ENCODE data around the gene BNIP5.

The BNIP5 gene

GRCh38 chr6:36329798-36330291 is 6.8 kb downstream of the BNIP5 start:
- no peak overlapping the region for H3K9ac ChIP-seq (ENCODE audit: low read length)
- no peaks in the 10 kb centered on the region for H3K9me3 ChIP-seq (ENCODE audit: insufficient read depth, low read length)
- no peak overlapping the region for H3K4me2 ChIP-seq (ENCODE audit: low read length)
- no peaks in the 10 kb centered on the region for H3K79me2 ChIP-seq (ENCODE audit: low read length)
- no peaks in the 10 kb centered on the region for H4K20me1 ChIP-seq (ENCODE audit: insufficient read depth, low read length)
- no peaks in the 10 kb centered on the region for H3K36me3 ChIP-seq (replicated peaks; ENCODE audit: low read depth, low read length)
- no peak overlapping the region for H3K4me3 ChIP-seq (ENCODE audit: low read length)
- no peak overlapping the region for H2AFZ ChIP-seq (ENCODE audit: low read depth, low read length)
- peaks cover 9% of the 10 kb centered on the region; the same call in 1 of the 2 replicates for H3K4me1 ChIP-seq (ENCODE audit: low read length)
- peaks cover 51% of the 10 kb centered on the region for H3K27me3 ChIP-seq (ENCODE audit: low read depth, low read length)
- TF ChIP-seq EZH2phosphoT487 (IDR thresholded peaks at IDR 0.05; ENCODE audit: low read depth), result no peak
- TF ChIP-seq, protein P1, sequence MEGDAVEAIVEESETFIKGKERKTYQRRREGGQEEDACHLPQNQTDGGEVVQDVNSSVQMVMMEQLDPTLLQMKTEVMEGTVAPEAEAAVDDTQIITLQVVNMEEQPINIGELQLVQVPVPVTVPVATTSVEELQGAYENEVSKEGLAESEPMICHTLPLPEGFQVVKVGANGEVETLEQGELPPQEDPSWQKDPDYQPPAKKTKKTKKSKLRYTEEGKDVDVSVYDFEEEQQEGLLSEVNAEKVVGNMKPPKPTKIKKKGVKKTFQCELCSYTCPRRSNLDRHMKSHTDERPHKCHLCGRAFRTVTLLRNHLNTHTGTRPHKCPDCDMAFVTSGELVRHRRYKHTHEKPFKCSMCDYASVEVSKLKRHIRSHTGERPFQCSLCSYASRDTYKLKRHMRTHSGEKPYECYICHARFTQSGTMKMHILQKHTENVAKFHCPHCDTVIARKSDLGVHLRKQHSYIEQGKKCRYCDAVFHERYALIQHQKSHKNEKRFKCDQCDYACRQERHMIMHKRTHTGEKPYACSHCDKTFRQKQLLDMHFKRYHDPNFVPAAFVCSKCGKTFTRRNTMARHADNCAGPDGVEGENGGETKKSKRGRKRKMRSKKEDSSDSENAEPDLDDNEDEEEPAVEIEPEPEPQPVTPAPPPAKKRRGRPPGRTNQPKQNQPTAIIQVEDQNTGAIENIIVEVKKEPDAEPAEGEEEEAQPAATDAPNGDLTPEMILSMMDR (IDR thresholded peaks at IDR 0.05; ENCODE audit: low read depth, low read length), result no peak
- no peak overlapping the region for H3K27ac ChIP-seq (ENCODE audit: low read length)

- Histone ChIP-seq H3K9ac (ENCODE audit: low read length) (no peak overlapping the region), H3K79me2 (ENCODE audit: low read length) (no peaks in the 10 kb centered on the region), H3K4me2 (ENCODE audit: low read length) (no peak overlapping the region), H4K20me1 (ENCODE audit: insufficient read depth, low read length) (no peaks in the 10 kb centered on the region), H3K9me3 (ENCODE audit: insufficient read depth, low read length) (no peaks in the 10 kb centered on the region), H3K4me1 (ENCODE audit: low read length) (peaks cover 2% of the 10 kb centered on the region; the same call in 1 of the 2 replicates), H3K36me3 (replicated peaks; ENCODE audit: low read depth, low read length) (no peaks in the 10 kb centered on the region), H2AFZ (ENCODE audit: low read depth, low read length) (no peak overlapping the region), H3K27me3 (ENCODE audit: low read depth, low read length) (peaks cover 39% of the 10 kb centered on the region), H3K27ac (ENCODE audit: low read length) (no peak overlapping the region), H3K4me3 (ENCODE audit: low read length) (no peak overlapping the region)
- TF ChIP-seq, protein P1 (IDR thresholded peaks at IDR 0.05; ENCODE audit: low read depth, low read length), result no peak
- TF ChIP-seq EZH2phosphoT487 (IDR thresholded peaks at IDR 0.05; ENCODE audit: low read depth), result no peak
Observed at GRCh38 chr6:36328600-36328999, 8.1 kb downstream of the BNIP5 start.

DNA sequence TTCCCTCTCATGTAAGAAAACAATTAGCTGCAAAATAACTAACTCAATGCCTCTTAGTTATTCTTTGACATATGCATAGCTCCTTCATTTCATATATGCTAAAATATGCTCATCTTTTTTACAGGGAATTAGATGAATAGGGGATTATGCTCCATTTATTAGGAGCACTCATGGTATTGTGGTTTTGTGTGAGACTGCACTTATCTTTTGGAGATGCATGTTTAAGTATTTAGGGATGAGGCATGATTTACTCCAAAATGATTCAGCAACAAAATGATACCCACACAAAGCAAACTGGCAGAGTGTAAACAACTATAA is 8.8 kb downstream of the BNIP5 start:
- Histone ChIP-seq H3K4me3 (ENCODE audit: low read length) (no peak overlapping the region), H3K27me3 (ENCODE audit: low read depth, low read length) (peaks cover 31% of the 10 kb centered on the region), H3K79me2 (ENCODE audit: low read length) (no peaks in the 10 kb centered on the region), H3K27ac (ENCODE audit: low read length) (no peak overlapping the region), H3K4me2 (ENCODE audit: low read length) (no peak overlapping the region), H4K20me1 (ENCODE audit: insufficient read depth, low read length) (no peaks in the 10 kb centered on the region), H3K36me3 (replicated peaks; ENCODE audit: low read depth, low read length) (no peaks in the 10 kb centered on the region), H2AFZ (ENCODE audit: low read depth, low read length) (no peak overlapping the region), H3K4me1 (ENCODE audit: low read length) (no peaks in the 10 kb centered on the region), H3K9me3 (ENCODE audit: insufficient read depth, low read length) (no peaks in the 10 kb centered on the region), H3K9ac (ENCODE audit: low read length) (no peak overlapping the region)
- TF ChIP-seq, protein P1 (IDR thresholded peaks at IDR 0.05; ENCODE audit: low read depth, low read length), result no peak
- TF ChIP-seq EZH2phosphoT487 (IDR thresholded peaks at IDR 0.05; ENCODE audit: low read depth), result no peak

- H3K36me3 ChIP-seq (replicated peaks; ENCODE audit: low read depth, low read length), result no peaks in the 10 kb centered on the region
- no peaks in the 10 kb centered on the region for H4K20me1 ChIP-seq (ENCODE audit: insufficient read depth, low read length)
- H3K9ac ChIP-seq (ENCODE audit: low read length), result no peak overlapping the region
- H3K4me1 ChIP-seq (ENCODE audit: low read length), result no peaks in the 10 kb centered on the region
- H3K4me3 ChIP-seq (ENCODE audit: low read length), result no peak overlapping the region
- no peaks in the 10 kb centered on the region for H3K9me3 ChIP-seq (ENCODE audit: insufficient read depth, low read length)
- no peak overlapping the region for H3K4me2 ChIP-seq (ENCODE audit: low read length)
- TF ChIP-seq, protein P1 (IDR thresholded peaks at IDR 0.05; ENCODE audit: low read depth, low read length), result no peak
- TF ChIP-seq EZH2phosphoT487 (IDR thresholded peaks at IDR 0.05; ENCODE audit: low read depth), result no peak
- peaks cover 29% of the 10 kb centered on the region for H3K27me3 ChIP-seq (ENCODE audit: low read depth, low read length)
- no peaks in the 10 kb centered on the region for H3K79me2 ChIP-seq (ENCODE audit: low read length)
- H2AFZ ChIP-seq (ENCODE audit: low read depth, low read length), result no peak overlapping the region
- H3K27ac ChIP-seq (ENCODE audit: low read length), result no peak overlapping the region
Observed at GRCh38 chr6:36327226-36327918, 9.3 kb downstream of the BNIP5 start.
